SK-N-SH (cell line): ENCODE data around the gene PSPC1. TPM values are rescaled to one million over a fixed set of nuclear protein-coding genes. Genes with fewer than 3 reads are reported as not detected.

Experiments
- CTCF ChIA-PET: fragments of 300-600, 350-600 bp; formaldehyde crosslinking; extraction: SDS; loops from one replicate; lab custom pipeline; 2021; lab: Yijun Ruan, JAX
- POLR2A ChIA-PET: fragments of 350-600 bp; sonication (Branson Sonifier 250); formaldehyde crosslinking; extraction: SDS; loops from one replicate; lab custom pipeline; 2020; ENCODE audit warnings: antibody characterized with exemption, inconsistent platforms; lab: Yijun Ruan, JAX
- DNase-seq: peaks from one replicate; pipeline ENCODE4 v3.0.0; 2012
- H2AFZ ChIP-seq: fragments of 200-600 bp; sonication (generic); 2 replicates; pipeline ENCODE4 v1.8.1; 2016; ENCODE audit warnings: antibody characterized with exemption, mild to moderate bottlenecking, low read depth
- H3F3A ChIP-seq: fragments of 200-600 bp; sonication (generic); replicated peaks from 2 replicates; pipeline ENCODE3; 2016; ENCODE audit warnings: antibody characterized with exemption, mild to moderate bottlenecking; ENCODE audit not compliant: insufficient read depth
- H3K27ac ChIP-seq, 2 experiments: fragments of 200-500 bp in 1 of 2; fragments of 200-600 bp in 1 of 2; sonication (Bioruptor generic) in 1 of 2; sonication (generic), shearing (Covaris generic) in 1 of 2; 2 replicates each; pipeline versions ENCODE4 v1.5.1 to v1.6.1; 2014 to 2016; ENCODE audit warnings: low read depth in 2 of 2, inconsistent platforms in 1 of 2, low read length in 1 of 2, mild to moderate bottlenecking in 1 of 2, mixed read lengths in 1 of 2
- H3K27me3 ChIP-seq: fragments of 200-600 bp; sonication (generic), shearing (Covaris generic); 2 replicates; pipeline ENCODE4 v1.6.1; 2016; ENCODE audit warnings: mixed run types; ENCODE audit not compliant: insufficient read depth
- H3K36me3 ChIP-seq, 2 experiments: fragments of 200-500 bp in 1 of 2; fragments of 200-600 bp in 1 of 2; sonication (Bioruptor generic) in 1 of 2; sonication (generic) in 1 of 2; replicated peaks in 1 of 2; 2 replicates each; pipeline versions ENCODE3 to v1.5.1; 2014 to 2016; ENCODE audit warnings: low read length in 1 of 2, mild to moderate bottlenecking in 1 of 2; ENCODE audit not compliant: insufficient read depth in 2 of 2, control insufficient read depth in 1 of 2
- H3K4me1 ChIP-seq, 2 experiments: fragments of 200-500 bp in 1 of 2; fragments of 200-600 bp in 1 of 2; sonication (Bioruptor generic) in 1 of 2; sonication (generic), shearing (Covaris generic) in 1 of 2; 2 replicates each; pipeline versions ENCODE4 v1.5.1 to v1.6.1; 2014 to 2016; ENCODE audit warnings: low read depth in 1 of 2, low read length in 1 of 2, mixed run types in 1 of 2; ENCODE audit not compliant: insufficient read depth in 2 of 2, control insufficient read depth in 1 of 2
- H3K4me2 ChIP-seq: fragments of 200-600 bp; sonication (generic), shearing (Covaris generic); 2 replicates; pipeline ENCODE4 v1.6.1; 2017; ENCODE audit warnings: mixed run types
- H3K4me3 ChIP-seq, 2 experiments: fragments of 200-500 bp in 1 of 2; fragments of 200-600 bp in 1 of 2; sonication (Bioruptor generic) in 1 of 2; sonication (generic), shearing (Covaris generic) in 1 of 2; 2 replicates each; pipeline versions ENCODE4 v1.5.1 to v1.8.1; 2014 to 2016; ENCODE audit warnings: low read depth in 2 of 2, inconsistent platforms in 1 of 2, low read length in 1 of 2, mild to moderate bottlenecking in 1 of 2, mixed read lengths in 1 of 2, moderate library complexity in 1 of 2
- H3K79me2 ChIP-seq: fragments of 200-600 bp; sonication (generic); 2 replicates; pipeline ENCODE4 v1.8.1; 2017; ENCODE audit warnings: mild to moderate bottlenecking; ENCODE audit not compliant: insufficient read depth
- H3K9ac ChIP-seq: fragments of 200-600 bp; sonication (generic); 2 replicates; pipeline ENCODE4 v1.6.1; 2017; ENCODE audit warnings: mixed run types
- H3K9me2 ChIP-seq: fragments of 200-600 bp; sonication (generic); 2 replicates; pipeline ENCODE4 v1.6.1; 2017; ENCODE audit warnings: mixed run types
- H3K9me3 ChIP-seq: fragments of 200-600 bp; sonication (generic); 2 replicates; pipeline ENCODE4 v1.6.1; 2017; ENCODE audit warnings: mixed run types, mild to moderate bottlenecking, moderate library complexity
- H4K20me1 ChIP-seq: fragments of 200-600 bp; sonication (generic); 2 replicates; pipeline ENCODE4 v1.6.1; 2017; ENCODE audit warnings: mild to moderate bottlenecking, mixed run types; ENCODE audit not compliant: insufficient read depth
- CHD2 ChIP-seq: fragments of 150-350 bp; IDR thresholded peaks from 2 replicates; pipeline ENCODE4 v1.6.1; 2018; ENCODE audit warnings: low read length; ENCODE audit not compliant: partially characterized antibody
- ELF1 ChIP-seq: IDR thresholded peaks from 2 replicates; pipeline ENCODE4 v1.4.0; 2012
- EP300 ChIP-seq, 2 experiments: IDR thresholded peaks; 2 replicates each; pipeline versions ENCODE4 v1.4.0 to v1.6.1; 2012; ENCODE audit warnings: borderline replicate concordance in 1 of 2, low read depth in 1 of 2, low read length in 1 of 2
- FOXJ3 ChIP-seq: sonication (generic); formaldehyde crosslinking; IDR thresholded peaks from 2 replicates; pipeline ENCODE4 v1.5.1; 2020; ENCODE audit warnings: mild to moderate bottlenecking, missing genetic modification reagents
- GABPA ChIP-seq: IDR thresholded peaks from 2 replicates; pipeline ENCODE4 v1.4.0; 2012; ENCODE audit warnings: low read depth, mild to moderate bottlenecking
- JUND ChIP-seq: IDR thresholded peaks from 2 replicates; pipeline ENCODE4 v1.4.0; 2012
- MEF2A ChIP-seq: IDR thresholded peaks from 2 replicates; pipeline ENCODE4 v1.4.0; 2012; ENCODE audit warnings: low read depth, borderline replicate concordance
- NFIC ChIP-seq: IDR thresholded peaks from 2 replicates; pipeline ENCODE4 v1.4.0; 2012; ENCODE audit warnings: borderline replicate concordance
- POLR2AphosphoS5 ChIP-seq: IDR thresholded peaks from 2 replicates; pipeline ENCODE4 v1.6.1; 2012; ENCODE audit warnings: low read depth, low read length
- RAD21 ChIP-seq: IDR thresholded peaks from 2 replicates; pipeline ENCODE4 v1.6.1; 2012; ENCODE audit warnings: mild to moderate bottlenecking, low read length
- RCOR1 ChIP-seq: fragments of 150-350 bp; IDR thresholded peaks from 2 replicates; pipeline ENCODE4 v1.6.1; 2017; ENCODE audit warnings: antibody characterized with exemption, low read length
- RXRA ChIP-seq: IDR thresholded peaks from 2 replicates; pipeline ENCODE4 v1.4.0; 2012; ENCODE audit warnings: low read depth, mild to moderate bottlenecking, borderline replicate concordance
- SMC3 ChIP-seq: IDR thresholded peaks from 2 replicates; pipeline ENCODE4 v1.6.1; 2012; ENCODE audit warnings: low read depth, low read length, improper control_type of control experiment
- TAF1 ChIP-seq: IDR thresholded peaks from 2 replicates; pipeline ENCODE4 v1.6.1; 2012; ENCODE audit warnings: low read depth, mild to moderate bottlenecking, low read length, moderate library complexity, borderline replicate concordance
- TCF12 ChIP-seq: IDR thresholded peaks from 2 replicates; pipeline ENCODE4 v1.4.0; 2012
- YY1 ChIP-seq: IDR thresholded peaks from 2 replicates; pipeline ENCODE4 v1.4.0; 2012; ENCODE audit warnings: low read depth, mild to moderate bottlenecking
- WGBS: methylation state at CpG from one replicate; pipeline ENCODE4 v1.1.6; 2017; ENCODE audit warnings: low lambda C conversion rate; 5-methylcytosine and 5-hydroxymethylcytosine counted together
- polyA plus RNA-seq, 3 experiments: library from polyadenylated mRNA; depleted of rRNA; stranded (reverse); fragments of >200 nt; gene quantifications; 2 replicates each; pipeline ENCODE4 v1.2.3, GENCODE V29; 2012
- TF ChIP-seq, protein P1 (sequence below): IDR thresholded peaks from 2 replicates; pipeline ENCODE4 v1.4.0; 2012; ENCODE audit warnings: low read depth, borderline replicate concordance
- TF ChIP-seq, protein P2 (sequence below): fragments of 200-600 bp; sonication (generic); IDR thresholded peaks from 2 replicates; pipeline ENCODE4 v1.6.1; 2017; ENCODE audit warnings: antibody characterized with exemption, mild to moderate bottlenecking, moderate library complexity

PSPC1 gene
- polyA plus RNA-seq, 1 of the 3 experiments (the other 2 are of a cell fraction) = 35.2 TPM

DNA sequence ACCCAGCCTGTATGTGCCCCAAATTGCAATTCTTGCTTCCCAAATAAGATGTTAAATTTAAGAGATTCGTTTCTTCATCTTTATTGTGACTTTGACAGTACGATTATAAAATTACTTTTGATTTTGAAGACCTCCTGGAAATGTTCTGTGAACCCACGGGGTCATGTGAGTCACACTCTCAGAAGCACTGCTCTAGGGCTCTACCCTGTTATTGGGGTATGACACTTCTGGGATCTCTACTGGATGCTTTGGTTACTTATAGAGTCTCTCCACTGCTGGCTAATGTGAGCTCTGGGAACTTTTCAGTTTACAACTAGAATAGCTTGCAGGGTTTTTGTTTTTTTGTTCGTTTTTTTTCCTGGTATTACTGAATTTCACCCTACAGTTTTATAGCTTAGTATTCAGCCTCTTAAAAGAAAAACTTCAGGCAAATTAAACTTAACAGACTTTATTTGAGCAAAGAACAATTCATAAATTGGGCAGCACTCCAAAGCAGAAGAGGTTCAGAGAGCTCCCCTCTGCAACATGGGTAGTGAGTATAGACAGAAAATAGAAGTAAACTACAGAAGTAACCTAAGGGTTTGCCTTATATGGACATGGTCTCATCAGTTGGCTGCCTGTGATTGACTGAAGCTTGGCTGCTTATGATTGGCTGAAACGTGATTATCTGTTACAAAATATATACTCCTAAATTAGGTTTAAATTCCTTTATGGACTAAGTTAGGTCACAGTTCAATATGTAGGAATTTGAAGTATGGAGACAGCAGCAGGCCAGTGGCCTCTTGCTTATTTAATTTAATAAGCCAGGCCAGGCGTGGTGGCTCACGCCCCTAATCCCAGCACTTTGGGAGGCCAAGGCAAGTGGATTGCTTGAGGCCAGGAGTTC is 28.5 kb upstream of the PSPC1 start:
- CTCF ChIA-PET = no interaction called here
- Histone ChIP-seq H3K27me3 (no peaks in the 10 kb centered on the region), H3K9me3 (no peaks in the 10 kb centered on the region)
- POLR2A ChIA-PET = no interaction called here
- TF ChIP-seq RCOR1 (no peak), TAF1 (no peak), JUND (no peak)
- TF ChIP-seq, all 33 proteins: peak for 0
- Histone ChIP-seq H3K36me3 (peaks cover 0 to 3% of the 10 kb centered on the region in 2 experiments), H3F3A (peaks cover 3% of the 10 kb centered on the region), H4K20me1 (no peaks in the 10 kb centered on the region), H3K4me3 (no peak overlapping the region), H3K9ac (no peak overlapping the region), H3K4me1 (no peaks in the 10 kb centered on the region), H3K4me2 (no peak overlapping the region), H2AFZ (no peak overlapping the region), H3K27ac (no peak overlapping the region), H3K9me2 (no peaks in the 10 kb centered on the region), H3K79me2 (no peaks in the 10 kb centered on the region)
- 94% methylated on average over 7 of the region's 7 CpGs for WGBS
- no peak for DNase-seq

DNA sequence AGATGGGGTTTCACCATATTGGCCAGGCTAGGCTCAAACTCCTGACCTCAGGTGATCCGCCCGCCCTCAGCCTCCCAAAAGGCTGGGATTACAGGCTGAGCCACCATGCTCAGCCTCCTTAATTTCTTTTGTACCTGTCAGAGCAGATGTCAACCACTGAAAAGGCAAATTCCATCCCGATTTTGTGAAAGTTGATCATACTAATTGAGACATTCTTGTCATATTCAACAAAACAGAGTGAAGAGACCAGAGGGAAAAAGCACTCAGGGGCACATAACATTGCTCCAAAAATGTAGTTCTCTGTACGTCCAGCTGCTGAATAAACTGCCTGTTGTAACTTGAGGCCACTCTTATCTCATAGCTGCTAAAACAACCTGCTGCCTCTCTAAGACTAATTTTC is 27.4 kb upstream of the PSPC1 start:
- Histone ChIP-seq H3K4me3 (no peak overlapping the region), H3K4me1 (no peaks in the 10 kb centered on the region), H3K9me2 (no peaks in the 10 kb centered on the region), H3K27me3 (no peaks in the 10 kb centered on the region), H3K9ac (no peak overlapping the region), H3K79me2 (no peaks in the 10 kb centered on the region), H3F3A (peaks cover 3% of the 10 kb centered on the region), H2AFZ (no peak overlapping the region), H3K27ac (no peak overlapping the region), H3K4me2 (no peak overlapping the region), H3K36me3 (no peaks in the 10 kb centered on the region), H4K20me1 (no peaks in the 10 kb centered on the region), H3K9me3 (no peaks in the 10 kb centered on the region)
- 96% methylated on average over 4 of the region's 4 CpGs for WGBS
- CTCF ChIA-PET = no interaction called here
- POLR2A ChIA-PET = interaction anchor here (0.6 kb wide), 1 partner anchor 13 kb away, joined by 3 read pairs; no protein-coding TSS in a partner anchor
- TF ChIP-seq, protein P1, sequence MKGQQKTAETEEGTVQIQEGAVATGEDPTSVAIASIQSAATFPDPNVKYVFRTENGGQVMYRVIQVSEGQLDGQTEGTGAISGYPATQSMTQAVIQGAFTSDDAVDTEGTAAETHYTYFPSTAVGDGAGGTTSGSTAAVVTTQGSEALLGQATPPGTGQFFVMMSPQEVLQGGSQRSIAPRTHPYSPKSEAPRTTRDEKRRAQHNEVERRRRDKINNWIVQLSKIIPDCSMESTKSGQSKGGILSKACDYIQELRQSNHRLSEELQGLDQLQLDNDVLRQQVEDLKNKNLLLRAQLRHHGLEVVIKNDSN = no peak
- TF ChIP-seq TCF12 (no peak), RAD21 (no peak), ELF1 (no peak)
- DNase-seq = no peak

DNA sequence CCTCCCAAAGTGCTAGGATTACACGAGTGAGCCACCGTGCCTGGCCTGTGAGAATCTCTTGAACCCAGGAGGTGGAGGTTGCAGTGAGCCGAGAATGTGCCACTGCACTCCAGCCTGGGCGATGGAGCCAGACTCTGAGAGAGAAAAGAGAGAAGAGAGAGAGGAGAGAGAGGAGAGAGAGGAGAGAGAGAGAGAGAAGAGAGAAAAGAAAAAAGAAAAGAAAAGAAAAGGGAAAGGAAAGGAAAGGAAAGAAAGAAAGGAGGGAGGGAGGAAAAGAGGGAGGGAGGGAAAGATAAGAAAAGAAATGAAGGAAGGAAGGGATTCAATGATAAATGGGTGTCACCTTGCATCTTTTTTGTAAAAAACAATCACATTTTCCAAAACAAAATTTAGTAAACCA is 23.0 kb upstream of the PSPC1 start:
- Histone ChIP-seq H3K36me3 (no peaks in the 10 kb centered on the region), H3K27me3 (no peaks in the 10 kb centered on the region), H3K4me1 (no peaks in the 10 kb centered on the region), H3K4me2 (no peak overlapping the region), H3K9me2 (no peaks in the 10 kb centered on the region), H3F3A (no peaks in the 10 kb centered on the region), H3K9me3 (no peaks in the 10 kb centered on the region), H4K20me1 (no peaks in the 10 kb centered on the region), H2AFZ (no peak overlapping the region), H3K4me3 (no peak overlapping the region), H3K79me2 (no peaks in the 10 kb centered on the region), H3K27ac (no peak overlapping the region), H3K9ac (no peak overlapping the region)
- WGBS = 96% methylated on average over 4 of the region's 4 CpGs
- CTCF ChIA-PET = no interaction called here
- DNase-seq = no peak
- POLR2A ChIA-PET = no interaction called here
- TF ChIP-seq, protein P2, sequence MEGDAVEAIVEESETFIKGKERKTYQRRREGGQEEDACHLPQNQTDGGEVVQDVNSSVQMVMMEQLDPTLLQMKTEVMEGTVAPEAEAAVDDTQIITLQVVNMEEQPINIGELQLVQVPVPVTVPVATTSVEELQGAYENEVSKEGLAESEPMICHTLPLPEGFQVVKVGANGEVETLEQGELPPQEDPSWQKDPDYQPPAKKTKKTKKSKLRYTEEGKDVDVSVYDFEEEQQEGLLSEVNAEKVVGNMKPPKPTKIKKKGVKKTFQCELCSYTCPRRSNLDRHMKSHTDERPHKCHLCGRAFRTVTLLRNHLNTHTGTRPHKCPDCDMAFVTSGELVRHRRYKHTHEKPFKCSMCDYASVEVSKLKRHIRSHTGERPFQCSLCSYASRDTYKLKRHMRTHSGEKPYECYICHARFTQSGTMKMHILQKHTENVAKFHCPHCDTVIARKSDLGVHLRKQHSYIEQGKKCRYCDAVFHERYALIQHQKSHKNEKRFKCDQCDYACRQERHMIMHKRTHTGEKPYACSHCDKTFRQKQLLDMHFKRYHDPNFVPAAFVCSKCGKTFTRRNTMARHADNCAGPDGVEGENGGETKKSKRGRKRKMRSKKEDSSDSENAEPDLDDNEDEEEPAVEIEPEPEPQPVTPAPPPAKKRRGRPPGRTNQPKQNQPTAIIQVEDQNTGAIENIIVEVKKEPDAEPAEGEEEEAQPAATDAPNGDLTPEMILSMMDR = no peak
- TF ChIP-seq FOXJ3 (CRISPR knock-in tag) (no peak), EP300 (IDR thresholded peaks at IDR 0.05; ENCODE audit: borderline replicate concordance in 1 of 2, low read depth in 1 of 2, low read length in 1 of 2) (no peak), POLR2AphosphoS5 (no peak), CHD2 (no peak), GABPA (no peak), RXRA (no peak), TCF12 (no peak), SMC3 (no peak), YY1 (no peak), MEF2A (no peak), RCOR1 (no peak), NFIC (no peak)
- TF ChIP-seq, protein P1 = no peak
